AML-193 (cell line): ENCODE measurements around the gene ELN.
"Not testable (repeated sequence)": the region's sequence is repeated elsewhere in the genome, so short reads cannot be mapped to it uniquely, and the experiment has no call there.

Source experiments
- DNase-seq, 2 experiments: peaks; one replicate each; lab custom pipeline; 2025; lab: John Stamatoyannopoulos, UW

ELN gene

DNA sequence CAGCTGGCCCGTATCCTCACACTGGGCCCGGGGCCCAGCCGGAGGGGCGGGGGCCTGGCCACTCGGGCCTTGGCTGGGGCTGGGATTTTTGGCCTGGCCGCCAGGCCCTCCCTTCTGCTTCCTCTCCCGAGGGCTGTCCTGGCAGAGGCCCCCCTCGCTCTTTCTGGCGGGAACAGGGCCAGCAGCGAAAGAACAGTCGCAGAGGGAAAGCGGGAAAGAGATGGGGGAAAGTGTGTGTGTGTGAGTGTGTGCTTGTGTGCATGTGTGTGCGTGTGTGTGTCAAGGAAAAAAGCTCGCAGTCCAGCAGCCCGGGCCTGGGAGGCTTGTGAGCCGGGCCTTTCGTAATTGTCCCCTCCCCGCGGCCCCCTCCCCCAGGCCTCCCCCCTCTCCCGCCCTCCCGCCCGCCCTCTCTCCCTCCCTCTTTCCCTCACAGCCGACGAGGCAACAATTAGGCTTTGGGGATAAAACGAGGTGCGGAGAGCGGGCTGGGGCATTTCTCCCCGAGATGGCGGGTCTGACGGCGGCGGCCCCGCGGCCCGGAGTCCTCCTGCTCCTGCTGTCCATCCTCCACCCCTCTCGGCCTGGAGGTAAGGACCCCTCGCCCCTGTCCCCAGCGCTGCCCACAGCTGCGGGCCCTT, at the start of gene ELN:
TSS of gene ELN (plus strand) at position 491 of the 638 bp plus-strand sequence. CDS start at position 506, 15 bp downstream.
- DNase-seq, result no peak

DNA sequence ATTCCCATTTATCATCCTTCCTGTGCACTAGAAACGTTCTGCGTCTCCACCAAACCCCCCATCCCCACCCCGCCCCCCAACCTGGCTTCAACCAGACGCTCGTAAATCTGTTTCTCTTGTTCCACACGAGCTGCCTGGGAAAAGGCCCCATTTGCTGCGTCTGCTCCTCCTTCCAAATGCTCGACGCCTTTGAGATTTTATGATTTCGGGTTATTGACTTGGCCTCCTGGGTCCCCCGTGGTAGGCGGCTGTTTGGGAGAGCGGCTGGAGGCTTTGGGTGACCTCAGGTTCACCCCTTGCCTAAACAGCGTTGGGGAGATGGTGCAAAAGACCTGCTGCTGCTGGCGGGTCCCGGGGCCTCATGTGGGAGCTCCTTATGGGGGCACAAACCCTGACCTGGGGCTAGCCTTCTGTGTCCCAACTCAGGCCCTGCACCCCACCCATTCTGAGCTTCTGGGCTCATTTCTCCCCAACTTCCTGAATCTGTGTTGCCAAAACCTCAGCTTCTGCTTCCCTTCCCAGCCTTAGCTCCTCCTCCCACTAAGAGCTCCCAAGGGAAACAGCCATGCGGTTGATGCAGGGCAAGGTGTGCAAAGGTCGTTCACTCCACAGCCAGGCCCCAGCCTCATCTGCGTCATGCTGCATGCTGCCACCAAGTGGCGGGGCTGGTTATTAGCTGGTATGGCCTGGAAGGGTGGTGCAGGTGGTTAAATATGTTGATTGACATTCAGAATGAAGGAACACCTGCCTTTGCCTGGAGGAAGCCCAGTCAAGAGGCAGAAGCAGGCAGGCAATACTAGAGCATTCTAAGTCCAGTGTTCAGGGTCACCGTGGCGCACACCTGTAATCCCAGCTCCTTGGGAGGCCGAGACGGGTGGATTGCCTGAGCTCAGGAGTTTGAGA, 49.1 kb upstream of the ELN start:
- DNase-seq, result no peak

DNA sequence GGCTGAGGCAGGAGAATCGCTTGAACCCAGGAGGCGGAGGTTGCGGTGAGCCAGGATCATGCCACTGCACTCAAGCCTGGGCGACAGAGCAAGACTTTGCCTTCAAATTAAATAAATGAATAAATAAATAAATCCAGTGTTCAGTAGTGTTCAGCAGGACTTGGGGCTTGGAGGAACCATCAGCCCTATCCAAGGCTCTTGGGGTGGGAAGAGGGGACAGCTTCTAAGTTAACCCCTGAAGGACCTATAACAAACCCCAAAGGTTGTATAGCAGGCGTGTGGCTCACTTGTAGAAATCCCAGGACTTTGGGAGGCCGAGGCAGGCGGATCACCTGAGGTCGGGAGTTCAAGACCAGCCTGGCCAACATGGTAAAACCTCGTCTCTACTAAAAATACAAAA, 48.3 kb upstream of the ELN start:
- not testable (repeated sequence) for DNase-seq

DNA sequence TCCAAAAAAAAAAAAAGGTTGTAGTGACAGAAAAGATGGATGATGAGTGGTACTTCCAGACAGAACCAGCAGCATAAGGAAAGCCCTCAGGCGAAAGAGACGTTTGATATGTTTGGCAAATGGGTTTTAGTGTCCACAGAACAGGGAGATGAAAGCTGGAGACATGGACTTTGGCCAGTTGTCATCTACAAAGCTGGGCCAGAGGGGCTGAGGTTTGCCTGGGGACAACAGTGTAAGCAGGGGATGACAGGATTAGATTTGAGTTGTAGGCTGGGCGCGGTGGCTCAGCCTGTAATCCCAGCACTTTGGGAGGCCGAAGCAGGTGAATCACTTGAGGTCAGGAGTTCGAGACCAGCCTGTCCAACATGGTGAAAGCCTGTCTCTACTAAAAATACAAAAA, 47.8 kb upstream of the ELN start:
- no peak for DNase-seq

DNA sequence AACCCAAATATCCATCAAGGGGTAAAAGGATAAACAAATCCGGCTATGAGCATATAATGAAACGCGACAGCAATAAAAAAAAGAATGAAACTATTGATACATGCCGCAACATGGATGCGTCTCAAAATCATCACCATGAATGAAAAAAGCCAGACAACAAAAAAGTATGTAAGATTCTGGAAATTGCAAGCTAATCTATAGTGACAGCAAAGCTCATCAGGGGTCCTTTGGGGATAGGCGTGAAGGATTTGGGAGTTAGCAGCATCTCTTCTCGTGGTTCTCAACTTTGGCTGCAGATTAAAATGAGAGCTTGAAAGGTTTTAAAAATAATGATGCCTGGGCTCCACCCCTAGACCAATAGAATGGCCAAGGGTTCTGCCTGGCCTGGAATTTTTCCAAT, 46.0 kb upstream of the ELN start:
- DNase-seq, result no peak

DNA sequence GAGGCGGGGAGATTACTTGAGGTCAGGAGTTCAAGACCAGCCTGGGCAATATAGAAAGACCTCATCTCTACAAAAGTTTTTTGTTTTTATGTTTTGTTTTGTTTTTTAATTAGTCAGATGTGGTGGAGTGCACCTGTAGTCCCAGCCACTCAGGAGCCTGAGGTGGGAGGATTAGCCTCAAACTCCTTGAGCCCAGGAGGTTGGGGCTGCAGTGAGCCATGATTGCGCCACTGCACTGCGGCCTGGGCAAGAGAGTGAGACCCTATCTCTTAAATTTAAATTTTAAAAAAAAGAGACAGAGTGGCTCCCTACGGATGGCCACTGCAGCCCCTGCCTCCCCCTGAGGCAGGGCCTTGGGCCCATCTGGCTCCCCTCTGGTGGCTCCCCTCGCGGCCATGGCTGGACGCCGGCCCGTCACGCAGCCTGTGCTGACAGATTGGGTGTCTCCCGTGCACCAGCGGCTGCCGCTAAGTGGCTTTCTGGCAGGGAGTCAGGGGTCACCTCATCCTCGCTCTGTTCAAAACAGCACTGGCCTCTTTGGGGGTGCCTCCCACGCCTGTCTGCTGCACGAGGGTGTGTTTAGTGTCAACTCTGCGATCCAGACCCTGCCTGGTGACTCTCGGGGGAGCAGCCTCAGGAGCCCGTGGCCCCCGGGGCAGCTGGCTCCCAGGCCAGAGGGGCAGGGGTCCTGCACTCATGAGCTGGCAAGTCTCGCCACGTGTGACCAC, 44.4 kb upstream of the ELN start:
- no peak for DNase-seq

DNA sequence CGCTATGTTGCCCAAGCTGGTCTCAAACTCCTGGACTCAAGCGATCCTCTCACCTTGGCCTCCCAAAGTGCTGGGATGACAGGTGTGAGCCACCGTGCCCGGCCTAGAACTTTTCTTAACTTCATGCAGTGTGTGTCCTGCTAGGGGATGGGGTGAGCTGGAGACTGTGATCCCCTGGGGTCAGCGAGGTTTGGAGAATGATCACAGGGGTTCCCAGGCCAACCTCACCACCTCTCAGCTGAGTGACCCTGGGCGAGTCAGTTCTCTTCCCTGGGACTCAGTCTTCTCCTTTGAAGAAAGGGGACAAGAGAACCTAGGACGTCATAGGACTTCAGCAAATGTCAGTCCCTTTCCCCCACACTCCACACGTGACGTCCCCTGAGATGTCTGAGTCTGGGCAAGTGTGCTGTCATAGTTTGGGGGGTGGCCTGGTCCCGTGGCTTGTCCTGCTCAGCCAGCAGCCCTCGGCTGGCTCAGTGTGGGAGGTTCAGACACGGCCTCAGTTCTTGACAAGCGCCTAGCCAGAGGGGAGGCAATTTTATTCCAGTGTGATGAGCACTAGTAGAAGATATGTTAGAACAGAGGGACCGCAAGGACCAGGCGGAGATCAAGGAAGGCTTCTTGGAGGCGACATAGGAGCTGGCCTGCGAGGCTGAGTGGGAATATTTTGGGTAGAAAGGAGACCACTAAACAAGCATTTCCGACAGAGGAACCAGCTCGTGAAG, 43.3 kb upstream of the ELN start:
- no peak for DNase-seq

DNA sequence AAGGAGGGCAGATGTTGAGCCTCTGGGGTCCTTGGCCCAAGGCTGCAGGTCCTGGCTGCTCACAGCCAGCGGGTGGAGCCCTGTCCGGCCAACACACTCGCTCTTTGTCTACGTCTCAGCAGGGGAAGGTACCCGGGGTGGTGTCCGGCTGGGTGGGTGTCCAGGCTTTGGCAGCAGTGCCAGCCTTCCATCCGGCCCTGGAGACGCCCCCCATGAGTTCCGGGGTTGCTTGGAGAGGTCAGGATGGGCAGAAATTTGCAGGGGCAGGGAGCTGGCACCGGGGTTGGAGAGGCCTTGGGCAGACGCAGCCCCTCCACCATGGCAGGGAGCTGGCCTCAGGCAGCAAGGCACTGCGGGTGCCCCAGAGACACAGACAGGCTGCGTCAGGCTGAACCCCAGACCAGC, 42.2 kb upstream of the ELN start:
- DNase-seq, result no peak

DNA sequence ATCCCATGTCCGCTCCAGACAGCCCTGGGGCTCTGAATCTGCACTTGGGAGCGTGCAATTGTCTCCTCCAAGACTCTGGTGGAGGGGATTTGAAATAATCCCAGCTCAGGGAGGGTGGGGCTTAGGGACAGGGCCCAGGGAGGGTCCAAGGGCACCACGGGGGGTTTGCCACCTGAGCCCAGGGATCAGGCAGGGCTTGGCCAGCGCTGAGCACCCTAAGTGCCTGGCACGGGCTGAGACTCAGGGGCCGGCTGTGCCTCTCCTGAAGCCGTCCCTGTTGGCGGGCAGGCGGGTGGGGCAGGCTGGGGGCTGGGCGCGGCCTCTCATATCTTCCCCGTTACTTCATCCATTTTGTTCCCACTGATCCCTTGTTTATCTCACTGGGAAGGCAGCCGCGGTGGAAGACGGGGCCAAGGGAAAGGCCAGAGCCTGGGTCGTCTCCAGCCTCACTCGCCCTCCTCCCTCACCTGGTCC, 41.8 kb upstream of the ELN start:
- no peak for DNase-seq

DNA sequence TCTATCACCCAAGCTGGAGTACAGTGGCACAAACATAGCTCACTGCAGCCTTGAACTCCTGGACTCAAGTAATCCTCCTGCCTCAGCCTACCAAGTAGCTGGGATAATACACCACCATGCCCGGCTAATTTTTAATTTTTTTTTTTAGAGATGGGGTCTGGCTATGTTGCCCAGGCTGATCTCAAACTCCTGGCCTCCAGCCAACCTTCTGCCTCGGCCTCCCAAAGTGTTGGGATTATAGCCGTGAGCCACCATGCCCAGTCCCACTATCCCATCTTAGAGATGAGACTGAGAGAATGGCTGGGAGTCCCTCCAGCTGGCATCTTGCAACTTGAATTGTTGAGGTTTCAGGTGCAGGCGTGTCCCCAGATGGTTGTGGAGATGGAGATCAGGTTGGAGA, 40.7 kb upstream of the ELN start:
- DNase-seq, result no peak

DNA sequence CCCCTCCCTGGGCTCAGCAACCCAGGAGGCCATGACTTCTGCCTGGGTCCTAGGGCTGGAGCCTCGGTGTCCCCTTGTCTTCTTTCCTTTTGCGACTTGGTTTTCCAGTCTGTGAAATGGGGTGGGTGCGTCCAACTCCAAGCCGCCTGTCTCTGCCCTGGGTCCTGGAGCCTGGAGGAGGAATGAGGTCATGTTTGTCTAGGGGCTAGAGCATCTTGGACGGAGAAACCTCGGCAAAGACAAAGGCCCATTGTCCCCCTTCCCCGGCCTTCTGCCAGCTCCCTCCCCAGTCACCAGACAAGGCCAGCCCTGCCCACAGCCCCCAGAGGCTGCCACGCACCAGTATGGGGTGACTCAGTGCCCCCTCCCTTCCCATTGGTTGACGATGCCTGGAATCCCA, 39.8 kb upstream of the ELN start:
- no peak for DNase-seq

DNA sequence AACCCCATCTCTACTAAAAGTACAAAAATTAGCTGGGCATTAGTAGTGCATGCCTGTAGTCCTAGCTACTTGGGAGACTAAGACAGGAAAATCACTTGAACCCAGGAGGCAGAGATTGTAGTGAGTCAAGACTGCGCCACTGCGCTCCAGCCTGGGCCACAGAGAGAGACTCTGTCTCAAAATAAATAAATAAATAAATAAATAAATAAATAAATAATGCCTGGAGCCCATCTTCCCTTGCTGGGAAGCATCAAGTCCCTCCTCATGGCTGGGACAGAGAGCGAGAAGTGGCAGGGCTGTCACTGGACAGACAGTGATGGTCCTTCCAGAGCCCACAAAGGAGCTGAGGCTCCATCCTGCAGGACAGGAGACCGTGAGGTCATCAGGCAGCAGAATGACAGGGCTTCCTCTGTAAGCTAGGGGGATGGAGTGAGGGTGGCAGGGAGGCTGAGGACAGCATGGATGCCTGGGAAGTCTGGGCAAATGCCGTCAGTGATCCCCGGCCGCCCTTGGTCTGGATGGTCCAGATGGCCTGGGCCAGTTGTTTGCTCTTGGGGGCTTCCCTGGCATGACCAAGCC, 36.4 kb upstream of the ELN start:
- DNase-seq, result no peak

DNA sequence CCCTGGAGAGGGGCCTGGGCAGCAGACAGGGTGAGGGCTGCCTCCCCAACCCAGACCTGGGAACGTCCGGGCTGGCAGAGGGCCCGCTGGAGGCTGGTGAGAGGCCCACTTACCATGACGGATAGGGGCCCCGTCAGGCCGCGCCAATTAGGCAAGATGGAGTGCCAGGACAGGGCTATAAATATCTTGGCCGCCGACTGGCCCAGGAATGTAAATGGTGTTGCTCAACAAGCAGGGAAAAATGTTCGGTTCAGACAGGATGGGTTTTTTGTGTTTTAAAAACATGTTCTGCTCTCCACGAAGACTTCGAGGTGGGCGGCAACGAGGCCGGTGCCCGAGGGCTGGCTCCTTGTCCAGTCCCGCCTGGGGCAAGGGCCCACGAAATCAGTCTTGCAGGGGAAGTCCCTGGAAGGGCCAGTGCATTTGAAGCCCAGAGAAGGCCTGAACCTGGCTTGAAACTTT, 35.8 kb upstream of the ELN start:
- DNase-seq, result no peak

DNA sequence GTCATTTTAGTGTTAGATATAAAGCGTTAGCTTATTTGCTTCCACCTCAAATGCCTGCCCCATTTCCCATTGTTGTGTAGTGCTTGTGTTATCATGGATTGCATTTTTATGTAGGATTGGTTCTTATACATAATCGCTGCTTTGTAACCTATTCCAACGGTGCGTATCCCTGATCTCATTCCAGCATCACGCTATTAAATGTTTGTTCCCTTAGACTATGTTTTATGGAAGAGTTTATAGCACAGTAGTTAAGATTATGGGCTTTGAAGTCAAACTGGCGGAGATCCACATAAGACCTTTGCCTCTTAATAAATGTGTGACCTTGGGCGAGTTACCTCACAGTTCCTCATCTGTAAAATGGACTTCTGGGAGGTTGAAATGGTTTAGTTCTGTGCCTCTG, 34.0 kb upstream of the ELN start:
- DNase-seq, result no peak

DNA sequence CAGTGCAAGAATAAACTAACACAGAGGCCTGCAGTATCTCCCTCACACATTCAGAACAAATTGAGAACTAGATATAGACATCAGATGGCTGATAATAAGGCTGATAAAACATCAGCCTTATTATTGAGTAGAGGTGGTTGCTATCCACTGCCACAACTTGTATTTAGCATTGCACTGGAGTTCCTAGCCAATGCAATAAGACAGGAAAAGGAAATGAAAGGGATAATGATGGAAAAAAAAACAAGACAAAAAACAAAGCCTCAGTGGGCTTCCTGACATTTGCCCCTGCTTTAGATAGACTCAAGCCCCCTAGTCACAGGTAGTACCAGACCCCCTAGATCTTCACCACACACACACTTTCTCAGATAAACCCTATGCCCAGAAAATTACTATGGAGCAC, 33.2 kb upstream of the ELN start:
- DNase-seq, result no peak

DNA sequence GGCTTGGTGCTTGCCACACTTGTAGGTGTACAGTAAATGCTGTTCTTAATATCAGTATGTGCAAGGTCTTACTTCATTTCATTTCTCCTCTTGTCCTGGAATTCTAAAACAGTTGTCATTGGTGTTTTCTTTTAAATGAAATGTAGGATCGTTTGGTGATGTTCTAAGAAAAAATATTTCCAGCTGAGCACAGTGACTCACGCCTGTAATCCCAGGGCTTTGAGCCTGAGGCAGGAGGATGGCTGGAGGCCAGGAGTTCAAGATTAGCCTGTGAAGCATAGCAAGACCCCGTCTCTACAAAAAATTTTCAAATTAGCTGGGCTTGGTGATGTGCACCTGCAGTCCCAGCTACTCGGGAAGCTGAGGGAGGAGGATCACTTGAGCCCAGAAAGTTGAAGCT, 32.6 kb upstream of the ELN start:
- DNase-seq, result no peak

DNA sequence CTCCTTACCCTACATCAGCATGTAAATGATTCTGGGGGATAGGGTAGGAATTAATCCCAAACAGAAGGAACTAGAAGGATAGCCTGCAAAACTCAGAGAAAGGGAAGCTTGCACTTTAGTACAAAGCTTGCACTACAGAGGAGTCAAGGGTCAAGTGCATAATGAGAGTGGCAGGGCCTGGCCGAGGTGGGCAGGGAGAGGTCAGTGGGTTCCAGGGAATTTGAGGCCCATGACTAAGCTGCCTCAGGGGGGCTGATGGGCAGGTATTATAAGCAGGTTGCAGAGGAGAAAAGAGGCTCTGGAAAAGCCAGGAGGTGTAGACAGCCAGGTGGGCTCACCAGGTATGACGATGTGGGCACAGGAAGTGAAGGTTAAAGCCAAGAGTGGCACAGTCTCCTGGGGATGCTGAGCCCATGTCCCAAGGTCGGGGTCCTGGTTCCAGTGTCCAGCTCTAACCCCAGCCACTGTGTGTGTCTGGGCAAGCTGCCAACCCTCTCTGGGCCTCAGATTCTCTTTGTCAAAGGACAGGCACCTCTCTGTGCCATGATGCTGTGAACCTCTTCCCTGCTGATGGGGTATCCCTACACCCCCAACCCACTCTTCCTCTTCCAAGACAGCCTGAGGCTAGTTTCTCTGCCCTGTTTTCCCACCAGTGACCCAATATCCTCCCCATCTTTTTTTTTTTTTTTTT, 32.0 kb upstream of the ELN start:
- no peak for DNase-seq

DNA sequence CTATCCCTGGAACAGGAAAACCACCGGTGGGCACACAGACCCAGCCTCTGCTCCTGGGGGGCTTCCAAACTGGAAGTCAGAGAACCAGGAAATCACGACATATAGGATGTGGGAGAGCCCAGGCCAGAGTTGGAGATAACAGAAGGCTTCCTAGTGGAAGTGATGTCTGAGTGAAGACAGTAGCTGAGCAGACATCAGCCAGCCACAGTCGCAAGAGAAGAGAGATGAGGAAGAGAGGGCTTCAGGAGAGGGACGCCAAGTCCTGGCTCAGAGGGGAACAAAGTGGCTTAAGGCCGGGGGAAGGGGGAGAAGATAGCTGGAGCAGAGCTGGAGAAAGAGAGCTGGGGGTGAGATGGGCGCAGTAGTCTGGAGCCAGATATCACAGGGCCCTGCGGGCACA, 30.9 kb upstream of the ELN start:
- DNase-seq, result no peak

DNA sequence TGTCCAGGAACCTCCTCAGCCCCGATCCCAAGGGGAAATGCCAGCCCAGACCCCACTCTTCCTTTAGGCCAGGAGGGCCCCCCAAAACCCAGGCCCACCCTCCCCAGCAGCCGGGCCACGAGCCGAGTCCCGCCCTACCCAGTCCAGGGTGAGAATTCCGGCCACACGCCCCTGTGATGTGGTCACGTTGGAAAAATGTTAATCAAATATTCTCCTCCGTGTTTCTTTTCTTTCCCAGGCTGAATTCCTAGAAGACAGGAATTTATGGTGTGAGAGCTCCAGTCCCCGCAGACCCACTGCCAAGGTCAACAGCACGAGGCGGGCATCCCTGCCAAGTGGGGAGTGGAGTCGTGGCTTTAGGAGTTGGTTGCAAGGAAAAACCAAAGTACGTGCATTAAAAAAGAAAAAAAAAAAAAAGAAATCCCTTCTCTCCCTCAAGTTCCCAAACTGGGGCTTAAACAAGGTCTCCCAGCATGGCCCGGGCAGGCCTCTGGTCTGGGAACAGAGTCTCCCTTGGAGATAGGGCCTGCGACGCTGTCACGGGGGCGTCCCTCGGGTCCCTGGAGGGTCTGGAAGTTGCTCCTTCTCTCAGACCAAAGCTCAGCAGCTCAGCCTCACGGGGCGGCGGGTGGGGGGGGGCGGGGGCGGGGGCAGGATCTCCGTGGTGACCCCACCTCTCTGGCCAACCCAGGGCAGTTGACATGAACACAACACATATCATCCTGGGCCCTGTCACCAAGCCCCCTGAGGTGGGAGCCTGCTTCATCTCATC, 28.1 kb upstream of the ELN start:
- no peak for DNase-seq

DNA sequence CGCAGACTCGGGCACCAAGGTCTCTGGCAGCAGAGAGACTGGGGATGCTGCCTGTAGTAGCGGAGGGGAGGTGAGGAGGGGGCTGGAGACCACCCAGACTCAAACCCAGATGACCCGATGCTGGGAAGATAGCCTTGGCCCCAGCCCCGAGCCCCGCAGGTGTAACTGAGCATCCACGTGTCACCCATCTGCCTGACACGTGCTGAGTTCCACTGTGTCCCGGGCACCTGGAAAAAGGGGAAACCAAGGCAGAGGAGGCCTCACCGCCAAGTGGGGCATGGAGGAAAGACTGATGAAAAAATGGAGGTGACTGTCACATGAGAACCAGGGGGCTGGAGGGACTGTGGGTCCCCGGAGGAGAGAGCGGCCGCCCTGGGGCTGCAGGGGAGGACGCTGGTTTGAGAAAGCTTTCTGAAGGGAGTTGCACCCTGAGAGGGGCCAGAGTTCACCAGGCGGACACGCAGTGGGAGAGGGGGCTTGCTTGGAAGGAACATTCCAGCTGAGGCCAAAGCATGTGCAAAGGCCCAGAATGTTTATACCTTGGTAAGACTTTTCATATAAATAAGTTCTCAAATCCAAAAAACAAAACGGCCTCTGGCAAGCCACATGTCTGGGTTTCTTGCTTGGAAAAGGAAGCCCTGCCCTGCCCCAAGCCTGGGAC, 27.4 kb upstream of the ELN start:
- DNase-seq, result no peak
